Measurements from ENCODE around the gene S100A7.

GRCh38 chr1:153426809-153427208, 33.6 kb downstream of the S100A7 start:
- TF ChIP-seq EZH2 (IDR thresholded peaks at IDR 0.05), result no peak
- TF ChIP-seq CTCF (IDR thresholded peaks at IDR 0.05), result no peak

Data from neural progenitor cell (in vitro differentiated cells).